SK-N-SH (cell line): Measurements from ENCODE around the gene FIGN. TPM values are rescaled to one million over a fixed set of nuclear protein-coding genes. Genes with fewer than 3 reads are reported as not detected.

Experiments used
- CTCF ChIA-PET: fragments of 300-600, 350-600 bp; formaldehyde crosslinking; extraction: SDS; loops from one replicate; lab custom pipeline; 2021; lab: Yijun Ruan, JAX
- POLR2A ChIA-PET: fragments of 350-600 bp; sonication (Branson Sonifier 250); formaldehyde crosslinking; extraction: SDS; loops from one replicate; lab custom pipeline; 2020; ENCODE audit warnings: antibody characterized with exemption, inconsistent platforms; lab: Yijun Ruan, JAX
- DNase-seq: peaks from one replicate; pipeline ENCODE4 v3.0.0; 2012
- H2AFZ ChIP-seq: fragments of 200-600 bp; sonication (generic); 2 replicates; pipeline ENCODE4 v1.8.1; 2016; ENCODE audit warnings: antibody characterized with exemption, mild to moderate bottlenecking, low read depth
- H3F3A ChIP-seq: fragments of 200-600 bp; sonication (generic); replicated peaks from 2 replicates; pipeline ENCODE3; 2016; ENCODE audit warnings: antibody characterized with exemption, mild to moderate bottlenecking; ENCODE audit not compliant: insufficient read depth
- H3K27ac ChIP-seq, 2 experiments: fragments of 200-500 bp in 1 of 2; fragments of 200-600 bp in 1 of 2; sonication (Bioruptor generic) in 1 of 2; sonication (generic), shearing (Covaris generic) in 1 of 2; 2 replicates each; pipeline versions ENCODE4 v1.5.1 to v1.6.1; 2014 to 2016; ENCODE audit warnings: low read depth in 2 of 2, inconsistent platforms in 1 of 2, low read length in 1 of 2, mild to moderate bottlenecking in 1 of 2, mixed read lengths in 1 of 2
- H3K27me3 ChIP-seq: fragments of 200-600 bp; sonication (generic), shearing (Covaris generic); 2 replicates; pipeline ENCODE4 v1.6.1; 2016; ENCODE audit warnings: mixed run types; ENCODE audit not compliant: insufficient read depth
- H3K36me3 ChIP-seq, 2 experiments: fragments of 200-500 bp in 1 of 2; fragments of 200-600 bp in 1 of 2; sonication (Bioruptor generic) in 1 of 2; sonication (generic) in 1 of 2; replicated peaks in 1 of 2; 2 replicates each; pipeline versions ENCODE3 to v1.5.1; 2014 to 2016; ENCODE audit warnings: low read length in 1 of 2, mild to moderate bottlenecking in 1 of 2; ENCODE audit not compliant: insufficient read depth in 2 of 2, control insufficient read depth in 1 of 2
- H3K4me1 ChIP-seq, 2 experiments: fragments of 200-500 bp in 1 of 2; fragments of 200-600 bp in 1 of 2; sonication (Bioruptor generic) in 1 of 2; sonication (generic), shearing (Covaris generic) in 1 of 2; 2 replicates each; pipeline versions ENCODE4 v1.5.1 to v1.6.1; 2014 to 2016; ENCODE audit warnings: low read depth in 1 of 2, low read length in 1 of 2, mixed run types in 1 of 2; ENCODE audit not compliant: insufficient read depth in 2 of 2, control insufficient read depth in 1 of 2
- H3K4me2 ChIP-seq: fragments of 200-600 bp; sonication (generic), shearing (Covaris generic); 2 replicates; pipeline ENCODE4 v1.6.1; 2017; ENCODE audit warnings: mixed run types
- H3K4me3 ChIP-seq, 2 experiments: fragments of 200-500 bp in 1 of 2; fragments of 200-600 bp in 1 of 2; sonication (Bioruptor generic) in 1 of 2; sonication (generic), shearing (Covaris generic) in 1 of 2; 2 replicates each; pipeline versions ENCODE4 v1.5.1 to v1.8.1; 2014 to 2016; ENCODE audit warnings: low read depth in 2 of 2, inconsistent platforms in 1 of 2, low read length in 1 of 2, mild to moderate bottlenecking in 1 of 2, mixed read lengths in 1 of 2, moderate library complexity in 1 of 2
- H3K79me2 ChIP-seq: fragments of 200-600 bp; sonication (generic); 2 replicates; pipeline ENCODE4 v1.8.1; 2017; ENCODE audit warnings: mild to moderate bottlenecking; ENCODE audit not compliant: insufficient read depth
- H3K9ac ChIP-seq: fragments of 200-600 bp; sonication (generic); 2 replicates; pipeline ENCODE4 v1.6.1; 2017; ENCODE audit warnings: mixed run types
- H3K9me2 ChIP-seq: fragments of 200-600 bp; sonication (generic); 2 replicates; pipeline ENCODE4 v1.6.1; 2017; ENCODE audit warnings: mixed run types
- H3K9me3 ChIP-seq: fragments of 200-600 bp; sonication (generic); 2 replicates; pipeline ENCODE4 v1.6.1; 2017; ENCODE audit warnings: mixed run types, mild to moderate bottlenecking, moderate library complexity
- H4K20me1 ChIP-seq: fragments of 200-600 bp; sonication (generic); 2 replicates; pipeline ENCODE4 v1.6.1; 2017; ENCODE audit warnings: mild to moderate bottlenecking, mixed run types; ENCODE audit not compliant: insufficient read depth
- CHD2 ChIP-seq: fragments of 150-350 bp; IDR thresholded peaks from 2 replicates; pipeline ENCODE4 v1.6.1; 2018; ENCODE audit warnings: low read length; ENCODE audit not compliant: partially characterized antibody
- ELF1 ChIP-seq: IDR thresholded peaks from 2 replicates; pipeline ENCODE4 v1.4.0; 2012
- EZH2phosphoT487 ChIP-seq: fragments of 200-600 bp; sonication (generic); IDR thresholded peaks from 2 replicates; pipeline ENCODE4 v1.6.1; 2017; ENCODE audit warnings: low read depth, mixed run types, mild to moderate bottlenecking, antibody characterized with exemption, moderate library complexity, borderline replicate concordance
- FOSL2 ChIP-seq: IDR thresholded peaks from 2 replicates; pipeline ENCODE4 v1.4.0; 2012; ENCODE audit warnings: low read depth, mild to moderate bottlenecking, moderate library complexity, borderline replicate concordance
- FOXM1 ChIP-seq: IDR thresholded peaks from 2 replicates; pipeline ENCODE4 v1.4.0; 2012; ENCODE audit warnings: low read depth, mild to moderate bottlenecking
- GATA2 ChIP-seq: sonication (generic); formaldehyde crosslinking; IDR thresholded peaks from 2 replicates; pipeline ENCODE4 v1.5.0; 2020; ENCODE audit warnings: mild to moderate bottlenecking, missing genetic modification reagents
- MXI1 ChIP-seq: IDR thresholded peaks from 2 replicates; pipeline ENCODE4 v1.6.1; 2012; ENCODE audit warnings: mild to moderate bottlenecking, low read depth, low read length, improper control_type of control experiment
- NFIC ChIP-seq: IDR thresholded peaks from 2 replicates; pipeline ENCODE4 v1.4.0; 2012; ENCODE audit warnings: borderline replicate concordance
- NRF1 ChIP-seq: IDR thresholded peaks from 2 replicates; pipeline ENCODE4 v1.6.1; 2012; ENCODE audit warnings: low read depth, mild to moderate bottlenecking, low read length
- PBX3 ChIP-seq: IDR thresholded peaks from 2 replicates; pipeline ENCODE4; 2012
- RFX5 ChIP-seq: IDR thresholded peaks from 2 replicates; pipeline ENCODE4 v1.6.1; 2012; ENCODE audit warnings: mild to moderate bottlenecking, improper control_type of control experiment, low read length
- SIN3A ChIP-seq: IDR thresholded peaks from 2 replicates; pipeline ENCODE4 v1.6.1; 2012; ENCODE audit warnings: low read depth, mild to moderate bottlenecking, low read length, moderate library complexity, borderline replicate concordance
- TCF12 ChIP-seq: IDR thresholded peaks from 2 replicates; pipeline ENCODE4 v1.4.0; 2012
- ZBTB33 ChIP-seq: IDR thresholded peaks from 2 replicates; pipeline ENCODE4 v1.4.0; 2012; ENCODE audit warnings: low read depth, borderline replicate concordance
- WGBS: methylation state at CpG from one replicate; pipeline ENCODE4 v1.1.6; 2017; ENCODE audit warnings: low lambda C conversion rate; 5-methylcytosine and 5-hydroxymethylcytosine counted together
- polyA plus RNA-seq, 3 experiments: library from polyadenylated mRNA; depleted of rRNA; stranded (reverse); fragments of >200 nt; gene quantifications; 2 replicates each; pipeline ENCODE4 v1.2.3, GENCODE V29; 2012
- TF ChIP-seq, protein P1 (sequence below): IDR thresholded peaks from 2 replicates; pipeline ENCODE4 v1.6.1; 2012; ENCODE audit warnings: mild to moderate bottlenecking, low read depth, low read length, moderate library complexity
- TF ChIP-seq, protein P2 (sequence below): IDR thresholded peaks from 2 replicates; pipeline ENCODE4 v1.4.0; 2012; ENCODE audit warnings: low read depth, borderline replicate concordance

The FIGN gene
- polyA plus RNA-seq, 1 of the 3 experiments (the other 2 are of a cell fraction) = 0.74 TPM

DNA sequence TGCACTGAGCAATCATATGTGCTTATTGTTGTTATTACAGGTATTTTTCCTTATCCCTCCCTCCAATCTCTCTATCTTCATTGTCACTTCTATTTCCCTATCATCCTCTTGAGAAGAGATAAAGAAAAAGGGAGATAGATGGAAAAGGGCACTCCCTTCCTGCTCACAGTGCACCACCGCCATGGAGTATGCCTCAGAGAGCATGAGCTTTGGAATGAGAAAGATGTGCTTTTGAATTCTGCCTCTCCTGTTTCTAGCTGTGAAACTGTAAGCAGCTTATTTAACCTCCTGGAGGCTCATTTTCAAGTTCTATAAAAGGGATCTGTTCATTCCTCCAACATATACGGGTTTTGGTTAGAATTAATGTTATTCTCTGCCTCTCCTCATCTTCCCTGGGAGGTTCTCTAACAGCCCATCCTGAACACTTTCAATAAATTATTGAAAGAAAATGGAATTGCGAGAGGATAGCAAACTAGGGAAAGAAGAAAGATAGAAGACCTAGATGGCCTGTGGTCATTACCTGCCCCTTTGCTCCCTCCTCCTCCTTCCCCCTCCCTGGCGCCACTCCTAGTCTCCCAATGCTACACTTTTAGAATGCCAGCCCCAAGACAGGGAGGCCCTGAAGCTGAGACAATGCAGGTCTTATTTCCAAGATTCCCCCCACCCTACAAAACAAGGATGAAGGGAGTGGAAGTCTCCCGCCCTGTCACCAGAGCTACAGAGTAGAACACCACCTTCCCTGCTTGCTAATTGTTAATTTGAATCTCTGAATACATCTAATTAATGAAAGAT lies 37.8 kb downstream of the FIGN start:
- Histone ChIP-seq H3K27me3 (no peaks in the 10 kb centered on the region), H3K4me2 (no peak overlapping the region), H3K9me2 (no peaks in the 10 kb centered on the region), H4K20me1 (no peaks in the 10 kb centered on the region), H3K79me2 (no peaks in the 10 kb centered on the region), H2AFZ (no peak overlapping the region), H3F3A (no peaks in the 10 kb centered on the region), H3K9ac (no peak overlapping the region), H3K4me3 (no peak overlapping the region), H3K27ac (no peak overlapping the region), H3K9me3 (no peaks in the 10 kb centered on the region), H3K4me1 (peaks cover 0 to 8% of the 10 kb centered on the region in 2 experiments; a peak in 2 of 4 replicates), H3K36me3 (no peaks in the 10 kb centered on the region)
- WGBS = 94% methylated on average over 5 of the region's 5 CpGs
- POLR2A ChIA-PET = no interaction called here
- DNase-seq = no peak
- CTCF ChIA-PET = no interaction called here
- TF ChIP-seq GATA2 (CRISPR knock-in tag) (no peak), MXI1 (no peak), NFIC (no peak), EZH2phosphoT487 (no peak), ELF1 (no peak), FOSL2 (no peak), TCF12 (no peak), CHD2 (no peak), NRF1 (no peak), SIN3A (no peak), ZBTB33 (no peak), FOXM1 (no peak), PBX3 (no peak), RFX5 (no peak)
- TF ChIP-seq, protein P1, sequence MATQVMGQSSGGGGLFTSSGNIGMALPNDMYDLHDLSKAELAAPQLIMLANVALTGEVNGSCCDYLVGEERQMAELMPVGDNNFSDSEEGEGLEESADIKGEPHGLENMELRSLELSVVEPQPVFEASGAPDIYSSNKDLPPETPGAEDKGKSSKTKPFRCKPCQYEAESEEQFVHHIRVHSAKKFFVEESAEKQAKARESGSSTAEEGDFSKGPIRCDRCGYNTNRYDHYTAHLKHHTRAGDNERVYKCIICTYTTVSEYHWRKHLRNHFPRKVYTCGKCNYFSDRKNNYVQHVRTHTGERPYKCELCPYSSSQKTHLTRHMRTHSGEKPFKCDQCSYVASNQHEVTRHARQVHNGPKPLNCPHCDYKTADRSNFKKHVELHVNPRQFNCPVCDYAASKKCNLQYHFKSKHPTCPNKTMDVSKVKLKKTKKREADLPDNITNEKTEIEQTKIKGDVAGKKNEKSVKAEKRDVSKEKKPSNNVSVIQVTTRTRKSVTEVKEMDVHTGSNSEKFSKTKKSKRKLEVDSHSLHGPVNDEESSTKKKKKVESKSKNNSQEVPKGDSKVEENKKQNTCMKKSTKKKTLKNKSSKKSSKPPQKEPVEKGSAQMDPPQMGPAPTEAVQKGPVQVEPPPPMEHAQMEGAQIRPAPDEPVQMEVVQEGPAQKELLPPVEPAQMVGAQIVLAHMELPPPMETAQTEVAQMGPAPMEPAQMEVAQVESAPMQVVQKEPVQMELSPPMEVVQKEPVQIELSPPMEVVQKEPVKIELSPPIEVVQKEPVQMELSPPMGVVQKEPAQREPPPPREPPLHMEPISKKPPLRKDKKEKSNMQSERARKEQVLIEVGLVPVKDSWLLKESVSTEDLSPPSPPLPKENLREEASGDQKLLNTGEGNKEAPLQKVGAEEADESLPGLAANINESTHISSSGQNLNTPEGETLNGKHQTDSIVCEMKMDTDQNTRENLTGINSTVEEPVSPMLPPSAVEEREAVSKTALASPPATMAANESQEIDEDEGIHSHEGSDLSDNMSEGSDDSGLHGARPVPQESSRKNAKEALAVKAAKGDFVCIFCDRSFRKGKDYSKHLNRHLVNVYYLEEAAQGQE = no peak
- TF ChIP-seq, protein P2, sequence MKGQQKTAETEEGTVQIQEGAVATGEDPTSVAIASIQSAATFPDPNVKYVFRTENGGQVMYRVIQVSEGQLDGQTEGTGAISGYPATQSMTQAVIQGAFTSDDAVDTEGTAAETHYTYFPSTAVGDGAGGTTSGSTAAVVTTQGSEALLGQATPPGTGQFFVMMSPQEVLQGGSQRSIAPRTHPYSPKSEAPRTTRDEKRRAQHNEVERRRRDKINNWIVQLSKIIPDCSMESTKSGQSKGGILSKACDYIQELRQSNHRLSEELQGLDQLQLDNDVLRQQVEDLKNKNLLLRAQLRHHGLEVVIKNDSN = no peak
